Right atrium auricular region (tissue), 2 donors: ENCODE data around the gene MDC1. TPM values are rescaled to one million over a fixed set of nuclear protein-coding genes. Genes with fewer than 3 reads are reported as not detected.

ENCODE experiments used
- DNase-seq: peaks from one replicate; pipeline ENCODE4 v3.0.0-alpha.2; 2019; ENCODE audit warnings: low spot score
- H3K27ac ChIP-seq, 2 donors: fragments of 200-600 bp; sonication (generic); 1 replicate in 1 of 2; 2 replicates in 1 of 2; pipeline ENCODE4 v1.5.1; 2016 to 2019
- H3K27me3 ChIP-seq, 2 donors: fragments of 200-600 bp; sonication (generic); one replicate each; pipeline versions ENCODE4 v1.5.1 to v1.6.0; 2017 to 2019
- H3K36me3 ChIP-seq: fragments of 200-600 bp; sonication (generic); one replicate; pipeline ENCODE4 v1.5.1; 2016
- H3K4me1 ChIP-seq, 2 donors: fragments of 200-600 bp; sonication (generic); one replicate each; pipeline versions ENCODE4 v1.5.1 to v1.6.0; 2017 to 2019
- H3K4me3 ChIP-seq, 2 donors: fragments of 200-600 bp; sonication (generic); 1 replicate in 1 of 2; 2 replicates in 1 of 2; pipeline ENCODE4 v1.5.1; 2017 to 2019; ENCODE audit warnings: mild to moderate bottlenecking in 1 of 2, moderate library complexity in 1 of 2
- H3K9me3 ChIP-seq, 2 donors: fragments of 200-600 bp; sonication (generic); one replicate each; pipeline ENCODE4 v1.5.1; 2019
- total RNA-seq, 2 donors: library from RNA; depleted of rRNA; stranded (reverse); fragments of >200 nt; gene quantifications; one replicate each; pipeline ENCODE4 v1.1.0, GENCODE V29; 2016
- TF ChIP-seq, protein P1 (sequence below), 2 donors: fragments of 200-600 bp; sonication (generic); IDR thresholded peaks; one replicate each; pipeline ENCODE4 v1.5.1; 2019; ENCODE audit warnings: antibody characterized with exemption in 2 of 2

The MDC1 gene
- total RNA-seq, 2 donors from 2014 or later, result 6.7 to 12.3 TPM

DNA sequence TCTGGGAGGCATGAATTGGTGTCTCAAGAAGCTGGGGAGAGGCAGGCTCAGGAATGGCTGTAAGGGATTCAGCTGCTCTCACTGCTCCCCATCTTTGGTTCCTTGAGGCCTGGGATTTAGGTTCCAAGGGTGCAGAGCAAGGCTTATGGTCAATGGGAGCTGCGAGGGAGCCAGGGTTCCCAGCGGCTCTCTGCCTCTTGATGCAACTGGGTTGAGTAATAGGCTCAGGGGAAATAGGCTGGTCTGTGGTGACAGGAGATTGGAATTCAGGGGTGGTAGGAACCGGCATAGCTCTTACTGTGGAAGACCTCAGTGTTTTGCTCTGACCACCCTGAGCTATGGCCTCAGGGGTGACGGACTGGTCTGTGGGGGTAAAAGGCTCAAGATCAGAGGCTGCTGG is 13.3 kb downstream of the MDC1 start:
- Histone ChIP-seq H3K36me3 (peaks cover 25% of the 10 kb centered on the region), H3K27ac (no peak overlapping the region), H3K9me3 (no peaks in the 10 kb centered on the region), H3K4me1 (peaks cover 0 to 15% of the 10 kb centered on the region in 2 donors), H3K27me3 (no peaks in the 10 kb centered on the region), H3K4me3 (no peak overlapping the region)
- TF ChIP-seq, protein P1, sequence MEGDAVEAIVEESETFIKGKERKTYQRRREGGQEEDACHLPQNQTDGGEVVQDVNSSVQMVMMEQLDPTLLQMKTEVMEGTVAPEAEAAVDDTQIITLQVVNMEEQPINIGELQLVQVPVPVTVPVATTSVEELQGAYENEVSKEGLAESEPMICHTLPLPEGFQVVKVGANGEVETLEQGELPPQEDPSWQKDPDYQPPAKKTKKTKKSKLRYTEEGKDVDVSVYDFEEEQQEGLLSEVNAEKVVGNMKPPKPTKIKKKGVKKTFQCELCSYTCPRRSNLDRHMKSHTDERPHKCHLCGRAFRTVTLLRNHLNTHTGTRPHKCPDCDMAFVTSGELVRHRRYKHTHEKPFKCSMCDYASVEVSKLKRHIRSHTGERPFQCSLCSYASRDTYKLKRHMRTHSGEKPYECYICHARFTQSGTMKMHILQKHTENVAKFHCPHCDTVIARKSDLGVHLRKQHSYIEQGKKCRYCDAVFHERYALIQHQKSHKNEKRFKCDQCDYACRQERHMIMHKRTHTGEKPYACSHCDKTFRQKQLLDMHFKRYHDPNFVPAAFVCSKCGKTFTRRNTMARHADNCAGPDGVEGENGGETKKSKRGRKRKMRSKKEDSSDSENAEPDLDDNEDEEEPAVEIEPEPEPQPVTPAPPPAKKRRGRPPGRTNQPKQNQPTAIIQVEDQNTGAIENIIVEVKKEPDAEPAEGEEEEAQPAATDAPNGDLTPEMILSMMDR (IDR thresholded peaks at IDR 0.05), result no peak
- no peak for DNase-seq

DNA sequence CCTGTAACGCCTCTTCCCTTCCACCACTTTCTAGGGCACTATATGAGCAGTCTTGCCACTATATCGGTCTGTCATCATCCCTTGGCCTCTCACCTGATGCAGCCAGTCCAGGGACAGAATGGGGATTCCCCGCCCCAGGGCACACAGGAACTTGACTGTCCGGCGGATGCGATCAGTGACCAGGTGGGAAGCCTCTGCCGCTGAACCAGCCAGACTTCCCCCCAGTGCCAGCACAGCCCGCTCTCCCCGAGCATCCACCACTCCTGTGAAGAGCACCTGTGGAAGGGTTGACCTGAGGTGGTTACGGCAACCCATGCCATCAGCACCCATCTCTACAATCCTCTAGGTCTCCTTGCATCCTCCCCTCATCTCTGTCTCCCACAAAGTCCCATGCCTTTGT is 14.1 kb downstream of the MDC1 start:
- no peak for DNase-seq

DNA sequence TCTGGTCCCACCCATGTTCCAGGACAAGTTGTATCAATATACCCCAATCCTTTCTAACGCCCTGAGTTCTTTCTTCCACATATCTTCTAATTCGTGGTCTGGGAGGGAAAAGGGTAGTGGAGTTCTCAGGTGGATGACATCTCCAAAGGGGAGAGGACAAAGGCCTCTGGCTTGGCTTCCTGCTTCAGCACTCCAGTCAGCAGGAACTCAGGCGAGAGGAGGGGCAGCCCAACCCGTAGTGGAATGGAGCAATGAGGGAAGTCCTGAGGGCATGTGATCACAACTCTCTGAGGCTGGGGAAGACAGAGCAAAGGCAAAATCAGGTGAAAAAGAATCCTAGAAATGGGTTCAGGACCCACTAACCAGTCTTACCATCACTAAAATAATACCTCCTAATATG is 16.7 kb downstream of the MDC1 start:
- TF ChIP-seq, protein P1 (IDR thresholded peaks at IDR 0.05), result no peak
- Histone ChIP-seq H3K27ac (peak overlapping the region; percentile 51 to 73), H3K4me3 (no peak overlapping the region), H3K36me3 (peaks cover 12% of the 10 kb centered on the region), H3K27me3 (no peaks in the 10 kb centered on the region), H3K4me1 (peaks cover 0 to 8% of the 10 kb centered on the region in 2 donors), H3K9me3 (no peaks in the 10 kb centered on the region)
- no peak for DNase-seq

More for the DNA sequence above, 14.1 kb downstream of the MDC1 start:
- Histone ChIP-seq H3K36me3 (peaks cover 20% of the 10 kb centered on the region), H3K27me3 (no peaks in the 10 kb centered on the region), H3K4me3 (no peak overlapping the region), H3K27ac (no peak overlapping the region), H3K9me3 (no peaks in the 10 kb centered on the region), H3K4me1 (peaks cover 0 to 15% of the 10 kb centered on the region in 2 donors)
- TF ChIP-seq, protein P1 (IDR thresholded peaks at IDR 0.05), result no peak

DNA sequence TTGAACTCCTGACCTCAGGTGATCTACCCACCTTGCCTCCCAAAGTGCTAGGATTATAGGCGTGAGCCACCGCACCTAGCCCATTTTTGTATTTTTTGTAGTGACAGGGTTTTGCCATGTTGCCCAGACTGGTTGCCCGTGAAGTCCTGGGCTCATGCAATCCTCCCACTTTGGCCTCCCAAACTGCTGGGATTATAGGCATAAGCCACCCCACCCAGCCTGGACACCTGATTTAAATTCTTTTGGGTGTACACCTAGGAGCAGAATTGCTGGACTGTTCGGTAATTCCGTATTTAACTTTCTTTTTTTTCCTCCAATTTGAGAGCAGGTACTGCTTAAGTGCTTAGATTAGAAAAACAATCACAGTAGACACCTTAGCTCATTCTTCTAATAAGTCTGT is 20.6 kb downstream of the MDC1 start:
- H3K4me3 ChIP-seq, result no peak overlapping the region
- no peak overlapping the region for H3K27ac ChIP-seq
- H3K9me3 ChIP-seq, result no peaks in the 10 kb centered on the region
- no peak for DNase-seq
- TF ChIP-seq, protein P1 (IDR thresholded peaks at IDR 0.05), result no peak
- H3K36me3 ChIP-seq, result no peaks in the 10 kb centered on the region
- peaks cover 0 to 8% of the 10 kb centered on the region in 2 donors for H3K4me1 ChIP-seq
- no peaks in the 10 kb centered on the region for H3K27me3 ChIP-seq

DNA sequence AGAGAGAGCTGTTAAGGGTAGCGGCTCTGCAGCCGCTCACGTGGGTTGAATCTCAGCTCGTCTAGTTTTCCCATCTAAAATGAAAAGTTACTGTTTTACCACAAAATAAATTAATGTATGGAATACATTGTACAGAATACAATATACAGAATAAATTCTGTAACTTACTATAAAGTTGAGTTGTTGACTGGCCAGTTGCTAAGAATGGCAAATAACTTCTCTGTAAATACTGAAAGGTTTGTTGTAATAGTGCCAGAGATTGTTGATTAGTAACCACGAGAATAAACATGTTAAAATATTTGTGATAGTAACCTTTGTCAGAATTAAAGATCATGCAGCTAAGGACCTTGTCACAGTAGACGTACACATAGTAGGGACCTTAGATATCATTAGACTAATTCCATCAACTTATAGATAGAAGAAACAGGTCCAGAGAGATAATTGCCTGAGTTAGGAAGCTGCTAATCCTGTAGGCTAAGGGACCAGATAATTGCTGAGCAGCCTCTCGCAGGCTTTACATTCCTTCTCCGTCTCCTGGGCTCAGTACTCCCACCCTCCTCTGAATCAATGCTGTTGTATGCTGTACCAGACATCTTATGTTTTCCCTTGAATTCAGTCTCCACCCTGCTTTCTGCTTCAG is 25.8 kb downstream of the MDC1 start:
- Histone ChIP-seq H3K4me3 (peak overlapping the region; percentile 60 to 67), H3K9me3 (no peaks in the 10 kb centered on the region), H3K36me3 (no peaks in the 10 kb centered on the region), H3K27ac (peak overlapping the region; percentile 86 to 90), H3K4me1 (peaks cover 0 to 38% of the 10 kb centered on the region in 2 donors), H3K27me3 (no peaks in the 10 kb centered on the region)
- TF ChIP-seq, protein P1 (IDR thresholded peaks at IDR 0.05), result no peak
- DNase-seq, result no peak
